Inferior parietal cortex (tissue), 1 donor: ENCODE measurements around the gene HERC2.
"Not testable (repeated sequence)": the region's sequence is repeated elsewhere in the genome, so short reads cannot be mapped to it uniquely, and the experiment has no call there.

ENCODE experiments used
- DNase-seq: peaks from one replicate; pipeline ENCODE4 v3.0.0-alpha.2; 2016; ENCODE audit errors: extremely low spot score

HERC2 gene

GRCh38 chr15:28131946-28132345, 190.0 kb downstream of the HERC2 start:
- no peak for DNase-seq

- DNase-seq = no peak
Measured at GRCh38 chr15:28131400-28131799, 190.6 kb downstream of the HERC2 start.

- no peak for DNase-seq
Measured at GRCh38 chr15:28130651-28131050, 191.3 kb downstream of the HERC2 start.

GRCh38 chr15:28129231-28129848, 192.6 kb downstream of the HERC2 start:
- DNase-seq = no peak

GRCh38 chr15:28128031-28128430, 193.9 kb downstream of the HERC2 start:
- DNase-seq = peak; percentile 75

- no peak for DNase-seq
Measured at GRCh38 chr15:28127036-28127435, 194.9 kb downstream of the HERC2 start.

GRCh38 chr15:28125673-28126651, 196.0 kb downstream of the HERC2 start:
- peak; percentile 91 for DNase-seq

GRCh38 chr15:28124841-28125240, 197.1 kb downstream of the HERC2 start:
- no peak for DNase-seq

- DNase-seq = peak; percentile 67
Measured at GRCh38 chr15:28123408-28124023, 198.5 kb downstream of the HERC2 start.

GRCh38 chr15:28122038-28122949, 199.7 kb downstream of the HERC2 start:
- no peak for DNase-seq

- DNase-seq = not testable (repeated sequence)
Measured at GRCh38 chr15:28121577-28121976, 200.4 kb downstream of the HERC2 start.

GRCh38 chr15:28120359-28120640, 201.7 kb downstream of the HERC2 start:
- DNase-seq = no peak

- no peak for DNase-seq
Measured at GRCh38 chr15:28118531-28118930, 203.4 kb downstream of the HERC2 start.

- no peak for DNase-seq
Measured at GRCh38 chr15:28118083-28118482, 203.9 kb downstream of the HERC2 start.

GRCh38 chr15:28117432-28117990, 204.5 kb downstream of the HERC2 start:
- no peak for DNase-seq

GRCh38 chr15:28116521-28117431, 205.2 kb downstream of the HERC2 start:
- DNase-seq = no peak

- no peak for DNase-seq
Measured at GRCh38 chr15:28115871-28116270, 206.1 kb downstream of the HERC2 start.

GRCh38 chr15:28114721-28115622, 207.0 kb downstream of the HERC2 start:
- no peak for DNase-seq

- DNase-seq = no peak
Measured at GRCh38 chr15:28114114-28114455, 207.9 kb downstream of the HERC2 start.
